Stimulated activated CD8-positive, alpha-beta memory T cell treated with anti-CD3 and anti-CD28 coated beads, Interleukin-7, amount 100 ng/mL, for 4 hours (primary cell): Measurements from ENCODE around the gene EFHD2.

Experiments used
- DNase-seq, 2 donors: peaks; one replicate each; pipeline ENCODE4 v3.0.0-alpha.2; 2020; ENCODE audit warnings: low read depth in 2 of 2

Gene EFHD2

GRCh38 chr1:15476927-15477326 lies 67.2 kb downstream of the EFHD2 start:
- no peak for DNase-seq

GRCh38 chr1:15477646-15478212 lies 68.0 kb downstream of the EFHD2 start:
- DNase-seq, result no peak
